ENCODE results near the gene MOV10. TPM values are rescaled to one million over a fixed set of nuclear protein-coding genes. Genes with fewer than 3 reads are reported as not detected.
"Not testable (repeated sequence)": the region's sequence is repeated elsewhere in the genome, so short reads cannot be mapped to it uniquely, and the experiment has no call there.

The MOV10 gene, protein sequence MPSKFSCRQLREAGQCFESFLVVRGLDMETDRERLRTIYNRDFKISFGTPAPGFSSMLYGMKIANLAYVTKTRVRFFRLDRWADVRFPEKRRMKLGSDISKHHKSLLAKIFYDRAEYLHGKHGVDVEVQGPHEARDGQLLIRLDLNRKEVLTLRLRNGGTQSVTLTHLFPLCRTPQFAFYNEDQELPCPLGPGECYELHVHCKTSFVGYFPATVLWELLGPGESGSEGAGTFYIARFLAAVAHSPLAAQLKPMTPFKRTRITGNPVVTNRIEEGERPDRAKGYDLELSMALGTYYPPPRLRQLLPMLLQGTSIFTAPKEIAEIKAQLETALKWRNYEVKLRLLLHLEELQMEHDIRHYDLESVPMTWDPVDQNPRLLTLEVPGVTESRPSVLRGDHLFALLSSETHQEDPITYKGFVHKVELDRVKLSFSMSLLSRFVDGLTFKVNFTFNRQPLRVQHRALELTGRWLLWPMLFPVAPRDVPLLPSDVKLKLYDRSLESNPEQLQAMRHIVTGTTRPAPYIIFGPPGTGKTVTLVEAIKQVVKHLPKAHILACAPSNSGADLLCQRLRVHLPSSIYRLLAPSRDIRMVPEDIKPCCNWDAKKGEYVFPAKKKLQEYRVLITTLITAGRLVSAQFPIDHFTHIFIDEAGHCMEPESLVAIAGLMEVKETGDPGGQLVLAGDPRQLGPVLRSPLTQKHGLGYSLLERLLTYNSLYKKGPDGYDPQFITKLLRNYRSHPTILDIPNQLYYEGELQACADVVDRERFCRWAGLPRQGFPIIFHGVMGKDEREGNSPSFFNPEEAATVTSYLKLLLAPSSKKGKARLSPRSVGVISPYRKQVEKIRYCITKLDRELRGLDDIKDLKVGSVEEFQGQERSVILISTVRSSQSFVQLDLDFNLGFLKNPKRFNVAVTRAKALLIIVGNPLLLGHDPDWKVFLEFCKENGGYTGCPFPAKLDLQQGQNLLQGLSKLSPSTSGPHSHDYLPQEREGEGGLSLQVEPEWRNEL
- polyA plus RNA-seq (ENCODE audit: insufficient read length), result 81.1 TPM
- long read RNA-seq, donor 1, partial matches to known transcripts, result 133 of 194 reads
- long read RNA-seq, donor 1, other reads (novel, unspliced or antisense), result 53 of 194 reads
- long read RNA-seq, donor 2, partial matches to known transcripts, result 5 of 7 reads
- long read RNA-seq, donor 2, other reads (novel, unspliced or antisense), result 0 of 7 reads
- long read RNA-seq, donor 3, partial matches to known transcripts, result 0 of 4 reads
- long read RNA-seq, donor 3, other reads (novel, unspliced or antisense), result 0 of 4 reads
- long read RNA-seq, donor 4, result 0 reads
- long read RNA-seq, donor 5, transcript MOV10-203 (21 exons, 3,552 nt), result major isoform, 5 of 343 reads
- long read RNA-seq, donor 5, partial matches to known transcripts, result 150 of 343 reads
- long read RNA-seq, donor 5, other reads (novel, unspliced or antisense), result 182 of 343 reads
- long read RNA-seq, donor 6, partial matches to known transcripts, result 156 of 235 reads
- long read RNA-seq, donor 6, other reads (novel, unspliced or antisense), result 77 of 235 reads
- long read RNA-seq, donor 7, partial matches to known transcripts, result 173 of 268 reads
- long read RNA-seq, donor 7, other reads (novel, unspliced or antisense), result 89 of 268 reads
- long read RNA-seq, donor 8, partial matches to known transcripts, result 46 of 94 reads
- long read RNA-seq, donor 8, other reads (novel, unspliced or antisense), result 45 of 94 reads

DNA sequence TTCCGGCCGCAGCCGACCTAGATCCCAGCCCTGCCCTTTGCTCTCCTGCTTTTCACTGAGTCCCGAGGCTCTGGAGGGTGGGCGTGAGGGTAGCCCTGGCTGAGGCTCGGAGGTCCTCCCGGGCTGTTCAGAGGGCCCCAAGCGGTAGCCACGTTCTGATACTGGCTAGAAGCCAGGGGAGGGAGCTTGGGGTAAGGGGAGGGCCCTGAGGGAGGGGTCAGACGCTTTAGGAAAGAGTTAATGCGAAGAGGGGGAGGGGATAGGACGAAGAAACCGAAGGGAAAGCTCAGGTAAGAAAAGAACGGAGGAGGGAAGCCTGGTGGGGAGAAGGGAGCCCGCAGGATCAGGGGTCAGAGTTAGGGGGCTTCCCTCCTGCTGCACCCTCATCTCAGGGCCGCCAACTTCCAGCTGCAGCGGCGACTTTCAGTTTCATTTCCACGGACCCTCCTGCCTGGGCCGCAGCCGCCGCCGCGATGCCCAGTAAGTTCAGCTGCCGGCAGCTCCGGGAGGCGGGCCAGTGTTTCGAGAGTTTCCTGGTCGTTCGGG, at the start of gene MOV10:
Gene MOV10, plus strand, starts transcription at position 220 of the 546 bp plus-strand sequence. Its CDS starts 254 bp downstream, at position 474.
- peak; percentile 69 for DNase-seq

DNA sequence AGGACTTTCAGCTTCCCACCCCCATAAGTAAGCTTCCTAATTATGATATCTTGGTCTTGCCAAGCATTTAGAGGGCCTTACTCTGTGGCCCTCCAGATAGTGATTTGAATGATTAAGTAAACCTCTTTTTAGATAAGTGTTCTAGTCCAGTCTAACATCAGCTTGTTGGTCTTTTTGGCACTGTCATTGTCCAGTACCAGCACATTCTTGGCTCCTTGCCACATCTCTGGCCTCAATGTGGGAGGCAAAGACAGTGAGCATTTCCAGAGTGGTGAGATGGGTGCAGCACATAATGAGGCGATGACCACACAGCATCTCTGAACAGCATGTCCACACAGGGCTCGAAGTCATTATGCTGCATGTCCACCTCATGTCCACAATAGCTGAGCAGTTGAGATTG, 48.8 kb upstream of the MOV10 start:
- DNase-seq, result no peak

- no peak for DNase-seq
Measured at GRCh38 chr1:112626193-112626592, 48.3 kb upstream of the MOV10 start.

DNA sequence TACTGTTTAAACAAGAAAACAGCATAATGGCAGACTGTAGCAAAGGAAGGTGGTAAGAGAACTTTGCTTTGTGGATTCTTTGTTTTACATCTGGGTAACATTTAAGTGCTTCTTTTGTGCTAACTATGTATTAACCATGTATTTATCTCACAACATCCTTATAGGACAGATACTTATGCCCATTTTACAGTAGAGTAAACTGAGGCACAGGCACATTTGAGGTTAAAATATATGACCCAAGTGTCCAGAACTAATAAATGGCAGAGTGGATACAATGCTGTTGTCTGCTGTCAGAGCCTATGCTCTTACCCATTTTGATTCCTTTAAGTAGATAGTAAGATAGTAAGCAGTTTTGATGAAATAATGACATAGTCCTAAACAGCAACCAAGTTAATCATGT, 47.6 kb upstream of the MOV10 start:
- DNase-seq, result no peak

- no peak for DNase-seq
Measured at GRCh38 chr1:112628516-112628915, 45.9 kb upstream of the MOV10 start.

DNA sequence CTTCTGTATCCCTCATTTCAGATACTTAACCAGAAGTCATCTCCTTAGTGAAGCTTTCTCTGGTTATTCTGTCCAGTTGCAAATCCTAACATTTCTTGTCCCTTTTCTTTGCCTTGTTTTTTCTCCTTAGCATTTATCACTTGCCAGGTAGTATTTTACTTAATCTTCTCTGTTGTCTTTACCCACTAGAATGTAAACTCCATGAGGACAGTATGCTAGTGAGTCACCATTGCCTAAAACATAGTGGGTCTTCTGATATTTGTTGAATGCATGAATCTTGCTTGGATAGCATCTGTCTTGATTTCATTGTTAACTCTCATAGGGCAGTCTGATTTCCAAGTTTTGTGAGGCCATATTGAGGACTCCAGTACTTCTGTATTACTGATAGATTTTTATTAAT, 45.2 kb upstream of the MOV10 start:
- DNase-seq, result no peak

DNA sequence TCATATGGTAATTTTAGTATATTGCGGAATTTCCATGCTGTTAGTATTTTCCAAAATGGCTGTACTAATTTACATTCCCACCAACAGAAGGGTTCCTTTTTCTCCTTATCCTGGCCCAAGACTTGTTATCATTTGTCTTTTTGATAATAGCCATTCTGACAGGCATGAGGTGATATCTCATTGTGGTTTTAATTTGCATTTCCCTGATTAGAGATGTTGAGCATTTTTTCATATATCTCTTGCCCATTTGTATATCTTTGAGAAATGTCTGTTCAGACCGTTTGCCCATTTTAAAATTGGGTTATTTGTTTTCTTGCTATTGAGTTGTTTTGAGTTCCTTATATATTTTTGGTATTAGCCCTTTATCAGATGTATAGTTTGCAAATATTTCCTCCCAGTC, 40.8 kb upstream of the MOV10 start:
- no peak for DNase-seq

DNA sequence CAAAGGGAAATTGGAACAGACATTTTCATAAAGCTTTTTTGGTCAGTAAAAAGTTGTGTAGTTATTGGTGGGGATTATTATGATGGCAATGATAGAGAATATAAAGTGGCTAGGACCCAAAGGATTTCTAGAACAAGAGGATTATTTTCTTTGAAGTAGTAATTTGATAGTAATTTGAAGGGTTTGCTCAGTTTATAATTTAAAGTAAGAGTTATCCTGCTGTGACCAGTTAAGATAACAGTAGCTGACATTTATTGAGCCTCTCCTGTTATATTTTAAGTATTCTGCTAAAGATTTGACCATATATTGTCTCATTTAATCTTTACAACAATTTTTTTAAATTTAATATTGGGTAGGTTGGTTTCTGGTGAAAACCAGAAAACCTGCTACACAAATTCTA, 40.1 kb upstream of the MOV10 start:
- no peak for DNase-seq

DNA sequence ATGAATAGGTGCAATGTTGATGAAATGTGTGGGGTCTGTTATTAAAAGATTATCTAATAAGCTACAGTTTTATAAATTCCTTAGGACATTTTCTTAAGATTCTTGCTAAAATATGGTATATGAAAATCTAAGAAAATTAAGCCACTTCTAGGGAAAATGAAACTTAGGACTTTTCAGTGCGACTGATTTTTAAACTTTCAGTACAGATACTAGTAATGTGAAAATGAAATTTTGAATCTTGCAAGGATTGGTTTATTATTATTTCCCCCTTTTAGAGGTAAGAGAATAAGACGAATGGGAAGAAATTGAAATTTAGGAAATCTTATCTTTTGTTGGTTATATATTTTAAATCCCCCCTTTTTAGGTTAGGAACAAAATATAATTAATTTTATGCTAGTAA, 38.4 kb upstream of the MOV10 start:
- no peak for DNase-seq

- no peak for DNase-seq
Measured at GRCh38 chr1:112636597-112637253, 37.7 kb upstream of the MOV10 start.

DNA sequence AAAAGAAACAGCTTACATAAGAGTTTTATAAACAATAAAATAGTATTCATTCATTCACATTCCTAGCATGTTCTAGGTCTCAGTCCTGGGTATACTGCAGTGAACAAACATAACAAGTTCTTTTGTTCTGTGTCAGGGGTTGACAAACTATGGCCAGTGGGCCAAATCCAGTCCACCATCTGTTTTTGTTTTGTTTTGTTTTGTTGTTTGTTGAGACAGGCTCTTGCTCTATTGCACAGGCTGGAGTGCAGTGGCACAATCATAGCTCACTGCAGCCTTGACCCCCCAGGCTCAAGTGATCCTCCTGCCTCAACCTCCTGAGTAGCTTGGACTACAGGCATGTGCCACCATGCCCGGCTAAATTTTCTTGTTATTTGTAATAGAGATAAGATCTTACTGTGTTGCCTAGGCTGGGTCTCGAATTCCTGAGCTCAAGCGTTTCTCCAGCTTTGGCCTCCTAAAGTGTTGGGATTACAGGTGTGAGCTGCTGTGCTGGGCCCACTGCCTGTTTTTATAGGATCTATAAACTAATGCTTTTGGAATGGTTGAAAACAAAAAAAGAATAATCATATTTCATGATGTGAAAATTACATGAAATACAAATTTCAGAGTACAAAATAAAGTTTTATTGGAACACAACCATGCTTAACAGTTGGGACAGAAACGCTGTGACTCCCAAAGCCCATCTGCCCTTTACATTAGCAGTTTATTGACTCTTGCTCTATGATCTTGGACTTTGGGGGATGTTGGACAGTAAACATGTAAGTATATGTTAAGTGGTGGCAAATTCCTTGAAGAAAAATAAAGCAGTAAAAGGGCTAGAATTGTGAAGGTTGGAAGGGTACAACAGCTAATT, 37.0 kb upstream of the MOV10 start:
- DNase-seq, result no peak

GRCh38 chr1:112638110-112638428, 36.4 kb upstream of the MOV10 start:
- no peak for DNase-seq

DNA sequence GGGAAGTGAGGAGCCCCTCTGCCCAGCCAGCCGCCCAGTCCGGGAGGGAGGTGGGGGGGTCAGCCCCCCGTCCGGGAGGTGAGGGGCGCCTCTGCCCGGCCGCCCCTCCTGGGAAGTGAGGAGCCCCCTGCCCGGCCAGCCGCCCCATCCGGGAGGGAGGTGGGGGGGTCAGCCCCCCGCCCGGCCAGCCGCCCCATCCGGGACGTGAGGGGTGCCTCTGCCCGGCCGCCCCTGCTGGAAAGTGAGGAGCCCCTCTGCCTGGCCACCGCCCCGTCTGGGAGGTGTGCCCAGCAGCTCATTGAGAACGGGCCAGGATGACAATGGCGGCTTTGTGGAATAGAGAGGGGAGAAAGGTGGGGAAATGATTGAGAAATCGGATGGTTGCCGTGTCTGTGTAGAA, 34.0 kb upstream of the MOV10 start:
- not testable (repeated sequence) for DNase-seq

DNA sequence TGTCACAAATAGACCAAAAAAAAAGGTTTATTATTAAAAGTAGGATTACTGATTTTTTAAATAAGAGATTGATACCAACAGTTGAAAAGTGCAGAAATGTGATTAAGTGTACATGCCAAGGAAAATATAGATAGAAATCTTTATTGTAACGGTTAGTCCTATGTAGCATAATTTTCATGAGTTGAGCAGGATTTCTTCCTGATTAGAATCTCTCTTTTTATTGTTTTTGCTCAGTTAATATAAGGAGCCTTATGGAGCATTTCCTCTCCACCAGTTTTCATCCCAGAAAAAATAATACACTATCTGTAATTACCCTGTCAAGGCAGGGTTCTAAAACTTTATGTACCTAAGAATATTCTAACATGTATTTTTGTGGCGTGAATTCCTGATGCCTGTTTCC, 31.4 kb upstream of the MOV10 start:
- DNase-seq, result no peak

GRCh38 chr1:112646225-112646624, 28.2 kb upstream of the MOV10 start:
- DNase-seq, result no peak

GRCh38 chr1:112651205-112651604, 23.3 kb upstream of the MOV10 start:
- DNase-seq, result no peak

GRCh38 chr1:112665857-112666256, 8.6 kb upstream of the MOV10 start:
- DNase-seq, result no peak

DNA sequence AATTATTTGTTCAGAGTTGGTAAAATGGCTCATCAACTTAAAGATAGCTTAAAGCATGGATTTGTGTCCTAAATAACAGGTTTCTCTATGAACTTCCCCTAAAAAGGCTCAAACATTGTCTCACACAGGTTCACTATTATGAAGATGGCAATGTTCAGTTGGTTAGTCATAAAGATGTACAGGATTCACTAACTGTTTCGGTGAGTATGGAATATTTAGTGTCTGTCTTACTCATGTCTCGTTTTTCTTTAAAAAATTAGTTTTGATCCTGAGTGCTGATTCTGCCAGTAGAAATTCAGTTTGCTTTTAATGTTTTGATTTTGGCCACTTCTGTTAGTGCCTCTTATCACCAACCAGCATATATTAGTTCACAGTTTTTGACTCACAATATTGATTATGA, 7.5 kb upstream of the MOV10 start:
- DNase-seq, result no peak

DNA sequence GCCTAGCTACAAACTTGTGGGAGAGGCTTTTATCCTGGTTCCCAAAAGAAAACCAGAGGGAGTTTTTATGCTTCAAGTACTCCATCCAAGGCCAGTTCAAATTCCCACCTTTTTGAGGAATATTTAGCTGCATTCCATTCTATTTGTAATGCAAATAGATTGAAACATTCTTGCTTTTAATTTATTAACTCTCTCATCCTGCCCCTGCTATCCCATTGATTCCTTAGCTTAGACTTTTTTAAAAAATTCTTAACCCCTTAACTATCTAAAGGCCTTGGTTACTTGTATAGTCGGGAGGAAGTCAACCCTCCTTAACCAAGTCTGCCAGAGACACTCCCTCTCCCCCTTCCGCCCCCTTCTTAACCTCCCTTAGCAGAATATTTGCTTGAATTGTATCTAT, 2.5 kb upstream of the MOV10 start:
- no peak for DNase-seq

GRCh38 chr1:112672842-112673241, 1.6 kb upstream of the MOV10 start:
- DNase-seq, result no peak

All from left kidney (tissue), 8 donors.